Mucosa of stomach (tissue), 1 donor: ENCODE measurements around the gene RELB.
A peak's percentile ranks its signal among the peaks of the same experiment; 100 is the strongest.

Source experiments
- H3K27me3 ChIP-seq: one replicate; pipeline ENCODE4 v1.7.0; 2013; ENCODE audit warnings: mild to moderate bottlenecking, low read length; ENCODE audit not compliant: control insufficient read depth, insufficient read depth
- H3K36me3 ChIP-seq: one replicate; pipeline ENCODE4 v1.7.0; 2013; ENCODE audit warnings: low read length; ENCODE audit not compliant: control insufficient read depth, insufficient read depth
- H3K4me1 ChIP-seq: one replicate; pipeline ENCODE4 v1.7.0; 2013; ENCODE audit warnings: mild to moderate bottlenecking, low read length; ENCODE audit not compliant: control insufficient read depth, insufficient read depth
- H3K4me3 ChIP-seq: one replicate; pipeline ENCODE4 v1.7.0; 2013; ENCODE audit warnings: low read length
- H3K9ac ChIP-seq: one replicate; pipeline ENCODE4 v1.7.0; 2013; ENCODE audit warnings: mild to moderate bottlenecking, low read length, moderate library complexity
- H3K9me3 ChIP-seq: one replicate; pipeline ENCODE4 v1.7.0; 2013; ENCODE audit warnings: mild to moderate bottlenecking, low read length, moderate library complexity; ENCODE audit not compliant: control insufficient read depth
- donor health status: Pancreatic carcinoma.

The RELB gene

GRCh38 chr19:45070861-45071544 lies 69.7 kb downstream of the RELB start:
- Histone ChIP-seq H3K9ac (peak overlapping the region; percentile 28), H3K27me3 (no peaks in the 10 kb centered on the region), H3K36me3 (no peaks in the 10 kb centered on the region), H3K4me1 (peaks cover 32% of the 10 kb centered on the region), H3K9me3 (no peaks in the 10 kb centered on the region), H3K4me3 (no peak overlapping the region)

GRCh38 chr19:45071545-45071938 lies 70.3 kb downstream of the RELB start:
- Histone ChIP-seq H3K36me3 (no peaks in the 10 kb centered on the region), H3K9ac (peak overlapping the region; percentile 28), H3K4me1 (peaks cover 33% of the 10 kb centered on the region), H3K4me3 (no peak overlapping the region), H3K27me3 (no peaks in the 10 kb centered on the region), H3K9me3 (no peaks in the 10 kb centered on the region)

GRCh38 chr19:45071969-45072790 lies 70.9 kb downstream of the RELB start:
- no peak overlapping the region for H3K9ac ChIP-seq
- no peaks in the 10 kb centered on the region for H3K9me3 ChIP-seq
- no peaks in the 10 kb centered on the region for H3K36me3 ChIP-seq
- no peak overlapping the region for H3K4me3 ChIP-seq
- H3K27me3 ChIP-seq: no peaks in the 10 kb centered on the region
- peaks cover 40% of the 10 kb centered on the region for H3K4me1 ChIP-seq

- H3K27me3 ChIP-seq: no peaks in the 10 kb centered on the region
- H3K4me1 ChIP-seq: peaks cover 43% of the 10 kb centered on the region
- H3K9me3 ChIP-seq: no peaks in the 10 kb centered on the region
- peak overlapping the region; percentile 44 for H3K9ac ChIP-seq
- H3K36me3 ChIP-seq: no peaks in the 10 kb centered on the region
- H3K4me3 ChIP-seq: no peak overlapping the region
These were observed 73.6 kb downstream of the RELB start for GRCh38 chr19:45074744-45075300.

GRCh38 chr19:45075301-45076028 lies 74.2 kb downstream of the RELB start:
- no peaks in the 10 kb centered on the region for H3K9me3 ChIP-seq
- peak overlapping the region; percentile 64 for H3K9ac ChIP-seq

GRCh38 chr19:45076029-45076850 lies 75.0 kb downstream of the RELB start, which contains the start of gene ZNF296:
Gene ZNF296 (minus strand): TSS chr19:45076478. CDS start chr19:45076373, 105 bp downstream.
- H3K9ac ChIP-seq: peak within 1 kb of the TSS; percentile 64
- no peaks in the 10 kb centered on the region for H3K27me3 ChIP-seq
- no peaks in the 10 kb centered on the region for H3K36me3 ChIP-seq
- H3K4me1 ChIP-seq: peaks cover 43% of the 10 kb centered on the region
- H3K4me3 ChIP-seq: peak within 1 kb of the TSS; percentile 56
- H3K9me3 ChIP-seq: no peaks in the 10 kb centered on the region

More at GRCh38 chr19:45075301-45076028, 74.2 kb downstream of the RELB start:
- H3K27me3 ChIP-seq: no peaks in the 10 kb centered on the region
- peak overlapping the region; percentile 56 for H3K4me3 ChIP-seq
- H3K36me3 ChIP-seq: no peaks in the 10 kb centered on the region
- peaks cover 44% of the 10 kb centered on the region for H3K4me1 ChIP-seq

GRCh38 chr19:45076851-45077730 lies 75.8 kb downstream of the RELB start:
- Histone ChIP-seq H3K36me3 (no peaks in the 10 kb centered on the region), H3K9me3 (no peaks in the 10 kb centered on the region), H3K9ac (peak overlapping the region; percentile 30), H3K4me1 (peaks cover 34% of the 10 kb centered on the region), H3K27me3 (no peaks in the 10 kb centered on the region), H3K4me3 (no peak overlapping the region)

GRCh38 chr19:45078390-45079062 lies 77.3 kb downstream of the RELB start:
- Histone ChIP-seq H3K4me1 (peaks cover 31% of the 10 kb centered on the region), H3K27me3 (no peaks in the 10 kb centered on the region), H3K4me3 (no peak overlapping the region), H3K9ac (peak overlapping the region; percentile 71), H3K9me3 (no peaks in the 10 kb centered on the region), H3K36me3 (no peaks in the 10 kb centered on the region)

- Histone ChIP-seq H3K27me3 (no peaks in the 10 kb centered on the region), H3K4me3 (peak within 1 kb of the TSS; percentile 53), H3K9ac (peak within 1 kb of the TSS; percentile 71), H3K36me3 (no peaks in the 10 kb centered on the region), H3K9me3 (no peaks in the 10 kb centered on the region), H3K4me1 (peaks cover 31% of the 10 kb centered on the region)
These were observed 78.0 kb downstream of the RELB start, which contains the start of gene GEMIN7 for GRCh38 chr19:45079063-45079910. Gene GEMIN7 (plus strand): TSS chr19:45079260. CDS start chr19:45090115, 10,855 bp downstream.
